SK-N-SH treated with all-trans-retinoic acid at 6 μM for 48 hours (cell line): ENCODE measurements around the gene TRAPPC6A.

Experiments used
- ATAC-seq: fragments of 200-7000 bp; cut with Tn5 transposase; 3 replicates; pipeline ENCODE4 v1.9.1; 2020; ENCODE audit warnings: mild to moderate bottlenecking, moderate library complexity
- ARNTL ChIP-seq: fragments of 450-650 bp; formaldehyde crosslinking; IDR thresholded peaks from 2 replicates; pipeline ENCODE4 v1.5.0; 2020; ENCODE audit warnings: low read depth, mild to moderate bottlenecking, moderate library complexity, borderline replicate concordance
- BACH2 ChIP-seq: fragments of 250-450 bp; sonication (Bioruptor Pico); IDR thresholded peaks from 2 replicates; pipeline ENCODE4 v1.9.0; 2021; ENCODE audit warnings: mild to moderate bottlenecking, borderline replicate concordance
- CSDC2 ChIP-seq: fragments of 250-450 bp; sonication (Bioruptor Pico); IDR thresholded peaks from 2 replicates; pipeline ENCODE4 v1.5.0; 2020; ENCODE audit warnings: mild to moderate bottlenecking, moderate library complexity
- CSRNP3 ChIP-seq: fragments of 250-450 bp; sonication (Bioruptor Pico); IDR thresholded peaks from 2 replicates; pipeline ENCODE4 v1.5.1; 2021; ENCODE audit warnings: mild to moderate bottlenecking, moderate library complexity
- ESRRG ChIP-seq: fragments of 250-450 bp; sonication (Bioruptor Pico); IDR thresholded peaks from 2 replicates; pipeline ENCODE4 v1.6.1; 2021; ENCODE audit warnings: mild to moderate bottlenecking
- GLIS3 ChIP-seq: fragments of 250-450 bp; sonication (Bioruptor Pico); IDR thresholded peaks from 2 replicates; pipeline ENCODE4 v1.5.0; 2020; ENCODE audit warnings: mild to moderate bottlenecking, moderate library complexity
- ISL1 ChIP-seq: fragments of 250-450 bp; sonication (Bioruptor Pico); IDR thresholded peaks from 2 replicates; pipeline ENCODE4 v2.1.2; 2022; ENCODE audit warnings: mild to moderate bottlenecking, moderate library complexity
- PATZ1 ChIP-seq: fragments of 250-450 bp; sonication (Bioruptor Pico); IDR thresholded peaks from 2 replicates; pipeline ENCODE4 v1.8.0; 2020; ENCODE audit warnings: mild to moderate bottlenecking, moderate library complexity, borderline replicate concordance
- POU6F1 ChIP-seq: fragments of 250-450 bp; sonication (Bioruptor Pico); IDR thresholded peaks from 2 replicates; pipeline ENCODE4 v1.8.0; 2021; ENCODE audit warnings: low read depth, mild to moderate bottlenecking, moderate library complexity, borderline replicate concordance
- PPARA ChIP-seq: fragments of 250-450 bp; sonication (Bioruptor Pico); IDR thresholded peaks from 2 replicates; pipeline ENCODE4 v1.5.0; 2020; ENCODE audit warnings: mild to moderate bottlenecking, borderline replicate concordance
- RARB ChIP-seq: fragments of 250-450 bp; sonication (Bioruptor Pico); IDR thresholded peaks from 2 replicates; pipeline ENCODE4 v1.8.0; 2021; ENCODE audit warnings: mild to moderate bottlenecking, moderate library complexity
- SNAI2 ChIP-seq: fragments of 250-450 bp; sonication (Bioruptor Pico); IDR thresholded peaks from 2 replicates; pipeline ENCODE4 v1.5.0; 2020; ENCODE audit warnings: mild to moderate bottlenecking, moderate library complexity
- TCF4 ChIP-seq: fragments of 250-450 bp; sonication (Bioruptor Pico); IDR thresholded peaks from 2 replicates; pipeline ENCODE4 v1.8.0; 2021; ENCODE audit warnings: mild to moderate bottlenecking, moderate library complexity, borderline replicate concordance
- TSHZ2 ChIP-seq: fragments of 250-450 bp; sonication (Bioruptor Pico); IDR thresholded peaks from 2 replicates; pipeline ENCODE4 v1.5.0; 2020; ENCODE audit warnings: mild to moderate bottlenecking, moderate library complexity
- ZC3H10 ChIP-seq: fragments of 250-450 bp; sonication (Bioruptor Pico); IDR thresholded peaks from 2 replicates; pipeline ENCODE4 v1.5.1; 2021; ENCODE audit warnings: mild to moderate bottlenecking, moderate library complexity
- ZFP3 ChIP-seq: fragments of 250-450 bp; sonication (Bioruptor Pico); IDR thresholded peaks from 2 replicates; pipeline ENCODE4 v1.5.0; 2020; ENCODE audit warnings: mild to moderate bottlenecking, moderate library complexity
- ZFP30 ChIP-seq: fragments of 450-650 bp; formaldehyde crosslinking; IDR thresholded peaks from 2 replicates; pipeline ENCODE4 v1.5.0; 2022; ENCODE audit warnings: mild to moderate bottlenecking, moderate library complexity
- ZNF565 ChIP-seq: fragments of 450-650 bp; formaldehyde crosslinking; conservative IDR thresholded peaks from 2 replicates; pipeline ENCODE4 v1.5.0; 2020; ENCODE audit warnings: low read depth, mild to moderate bottlenecking, moderate library complexity
- ZNF70 ChIP-seq: fragments of 450-650 bp; formaldehyde crosslinking; IDR thresholded peaks from 2 replicates; pipeline ENCODE4 v1.5.0; 2020; ENCODE audit warnings: mild to moderate bottlenecking, moderate library complexity
- ZNF8 ChIP-seq: fragments of 450-650 bp; formaldehyde crosslinking; IDR thresholded peaks from 2 replicates; pipeline ENCODE4 v1.5.0; 2020; ENCODE audit warnings: mild to moderate bottlenecking, moderate library complexity
- TF ChIP-seq, protein P1 (sequence below): fragments of 250-450 bp; sonication (Bioruptor Pico); IDR thresholded peaks from 2 replicates; pipeline ENCODE4 v1.5.1; 2020; ENCODE audit warnings: low read depth, mild to moderate bottlenecking, moderate library complexity

Gene TRAPPC6A

GRCh38 chr19:45222724-45223123 lies 44.7 kb upstream of the TRAPPC6A start:
- TF ChIP-seq GLIS3 = no peak
- TF ChIP-seq, protein P1, sequence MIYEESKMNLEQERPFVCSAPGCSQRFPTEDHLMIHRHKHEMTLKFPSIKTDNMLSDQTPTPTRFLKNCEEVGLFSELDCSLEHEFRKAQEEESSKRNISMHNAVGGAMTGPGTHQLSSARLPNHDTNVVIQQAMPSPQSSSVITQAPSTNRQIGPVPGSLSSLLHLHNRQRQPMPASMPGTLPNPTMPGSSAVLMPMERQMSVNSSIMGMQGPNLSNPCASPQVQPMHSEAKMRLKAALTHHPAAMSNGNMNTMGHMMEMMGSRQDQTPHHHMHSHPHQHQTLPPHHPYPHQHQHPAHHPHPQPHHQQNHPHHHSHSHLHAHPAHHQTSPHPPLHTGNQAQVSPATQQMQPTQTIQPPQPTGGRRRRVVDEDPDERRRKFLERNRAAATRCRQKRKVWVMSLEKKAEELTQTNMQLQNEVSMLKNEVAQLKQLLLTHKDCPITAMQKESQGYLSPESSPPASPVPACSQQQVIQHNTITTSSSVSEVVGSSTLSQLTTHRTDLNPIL (CRISPR knock-in tag) = no peak
- no peak for TF ChIP-seq PPARA (CRISPR knock-in tag)
- TF ChIP-seq ESRRG (CRISPR knock-in tag) = no peak
- no peak for TF ChIP-seq CSRNP3 (CRISPR knock-in tag)
- TF ChIP-seq TCF4 (CRISPR knock-in tag) = no peak
- TF ChIP-seq ZNF565 = no peak
- TF ChIP-seq ZC3H10 (CRISPR knock-in tag) = no peak
- TF ChIP-seq ZNF70 (CRISPR knock-in tag) = no peak
- no peak for ATAC-seq

- TF ChIP-seq TSHZ2 (CRISPR knock-in tag) = no peak
- no peak for TF ChIP-seq CSDC2 (CRISPR knock-in tag)
- TF ChIP-seq, all 23 proteins: peak for 0
- ATAC-seq = no peak
These were observed 41.1 kb upstream of the TRAPPC6A start for GRCh38 chr19:45218911-45219743.

DNA sequence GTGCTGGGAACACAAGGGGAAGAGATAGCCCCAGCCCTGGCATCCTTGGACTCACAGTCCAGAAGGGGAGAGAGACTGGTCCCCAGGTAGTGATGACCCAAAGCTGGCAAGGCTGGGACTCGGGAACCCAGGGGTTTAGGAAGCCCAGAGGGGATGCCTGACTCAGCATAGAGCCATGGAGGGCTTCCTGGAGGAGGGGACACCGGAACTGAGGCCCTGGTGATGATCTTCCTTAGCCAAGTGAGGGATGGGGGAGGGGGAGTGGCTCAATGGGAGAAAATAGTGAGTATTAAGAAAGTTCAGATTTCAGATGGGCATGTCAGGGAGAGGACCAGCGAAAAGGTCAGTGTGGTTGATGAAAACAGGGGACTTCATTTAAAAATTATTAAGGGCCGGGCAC lies 40.4 kb upstream of the TRAPPC6A start:
- TF ChIP-seq SNAI2 (CRISPR knock-in tag) = no peak
- no peak for TF ChIP-seq PATZ1 (CRISPR knock-in tag)
- TF ChIP-seq ZFP30 = no peak
- no peak for TF ChIP-seq TSHZ2 (CRISPR knock-in tag)
- no peak for TF ChIP-seq ISL1 (CRISPR knock-in tag)
- TF ChIP-seq CSRNP3 (CRISPR knock-in tag) = no peak
- no peak for TF ChIP-seq ZNF8 (CRISPR knock-in tag)
- no peak for TF ChIP-seq POU6F1 (CRISPR knock-in tag)
- TF ChIP-seq BACH2 (CRISPR knock-in tag) = no peak
- TF ChIP-seq, protein P1 (CRISPR knock-in tag) = no peak
- TF ChIP-seq RARB (CRISPR knock-in tag) = no peak
- TF ChIP-seq ESRRG (CRISPR knock-in tag) = no peak
- TF ChIP-seq ARNTL (CRISPR knock-in tag) = no peak
- TF ChIP-seq GLIS3 = no peak
- TF ChIP-seq CSDC2 (CRISPR knock-in tag) = no peak
- no peak for TF ChIP-seq ZNF565
- TF ChIP-seq ZFP3 (CRISPR knock-in tag) = no peak
- no peak for ATAC-seq
